GM21786 (cell line): ENCODE measurements around the gene PNMA8A.

Experiments used
- ATAC-seq: cut with Tn5 transposase; IDR thresholded peaks from one replicate; pipeline ENCODE4 v1.9.1; 2021; ENCODE audit not compliant: unreplicated experiment

PNMA8A gene

GRCh38 chr19:46493236-46494145 lies 22.1 kb upstream of the PNMA8A start:
- ATAC-seq, result no peak

- ATAC-seq, result no peak
These were observed 21.5 kb upstream of the PNMA8A start for GRCh38 chr19:46492841-46493235.

DNA sequence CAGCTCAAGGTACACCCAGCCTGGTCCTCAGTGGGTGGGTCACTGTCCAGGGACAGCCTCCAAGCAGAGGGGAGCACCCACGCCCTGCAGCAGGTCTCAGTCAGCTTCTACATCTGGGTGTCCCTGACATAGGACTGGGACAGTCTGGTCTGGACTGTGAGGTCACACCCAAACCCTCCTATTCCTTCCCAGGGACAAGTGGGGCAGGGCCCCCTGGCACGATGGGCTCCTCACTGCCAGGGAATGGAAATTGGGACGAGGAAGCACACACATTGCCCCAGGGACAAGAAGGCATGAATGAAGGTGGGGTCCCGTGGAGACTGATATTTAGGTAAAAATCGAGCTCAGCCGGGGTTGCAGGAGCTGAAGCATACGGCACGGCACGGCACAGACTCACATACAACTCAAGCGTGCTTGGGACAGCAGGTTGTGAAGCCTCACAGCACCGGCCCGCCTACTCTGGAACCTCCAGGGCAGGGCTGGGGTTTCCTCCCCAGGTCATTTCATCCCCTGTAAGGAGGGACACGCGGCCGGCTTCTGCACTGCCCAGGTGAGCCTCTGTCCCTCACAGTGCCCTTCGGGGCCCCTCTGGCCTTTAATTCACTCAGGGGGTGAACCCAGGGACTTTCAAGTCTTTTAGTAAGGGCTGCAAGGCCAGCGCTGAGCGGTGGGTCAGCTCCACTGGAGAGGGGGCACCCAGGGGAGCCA lies 20.8 kb upstream of the PNMA8A start:
- ATAC-seq, result no peak

- no peak for ATAC-seq
These were observed 19.4 kb upstream of the PNMA8A start for GRCh38 chr19:46490774-46491173.

GRCh38 chr19:46489445-46490272 lies 18.3 kb upstream of the PNMA8A start:
- no peak for ATAC-seq

DNA sequence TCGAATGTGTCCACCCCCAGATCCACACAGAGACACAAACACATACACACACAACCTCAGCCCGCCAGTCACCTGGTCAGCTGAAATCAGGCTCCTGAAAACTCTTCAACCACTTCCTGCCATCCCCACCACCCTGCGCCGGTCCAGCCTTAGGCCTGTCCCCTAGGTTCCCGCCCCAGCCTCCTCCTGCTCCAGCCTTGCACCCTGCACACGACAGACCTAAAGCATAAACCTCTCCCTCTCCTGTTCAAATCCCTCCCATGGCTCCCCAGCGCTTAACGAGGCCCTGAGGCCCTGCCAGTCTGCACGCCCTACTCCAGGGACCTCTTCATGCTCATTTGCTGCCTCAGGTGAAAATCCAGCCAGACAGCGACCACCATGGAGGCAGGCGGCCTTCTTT lies 17.2 kb upstream of the PNMA8A start:
- ATAC-seq, result no peak

- ATAC-seq, result no peak
These were observed 16.6 kb upstream of the PNMA8A start for GRCh38 chr19:46487802-46488445.

DNA sequence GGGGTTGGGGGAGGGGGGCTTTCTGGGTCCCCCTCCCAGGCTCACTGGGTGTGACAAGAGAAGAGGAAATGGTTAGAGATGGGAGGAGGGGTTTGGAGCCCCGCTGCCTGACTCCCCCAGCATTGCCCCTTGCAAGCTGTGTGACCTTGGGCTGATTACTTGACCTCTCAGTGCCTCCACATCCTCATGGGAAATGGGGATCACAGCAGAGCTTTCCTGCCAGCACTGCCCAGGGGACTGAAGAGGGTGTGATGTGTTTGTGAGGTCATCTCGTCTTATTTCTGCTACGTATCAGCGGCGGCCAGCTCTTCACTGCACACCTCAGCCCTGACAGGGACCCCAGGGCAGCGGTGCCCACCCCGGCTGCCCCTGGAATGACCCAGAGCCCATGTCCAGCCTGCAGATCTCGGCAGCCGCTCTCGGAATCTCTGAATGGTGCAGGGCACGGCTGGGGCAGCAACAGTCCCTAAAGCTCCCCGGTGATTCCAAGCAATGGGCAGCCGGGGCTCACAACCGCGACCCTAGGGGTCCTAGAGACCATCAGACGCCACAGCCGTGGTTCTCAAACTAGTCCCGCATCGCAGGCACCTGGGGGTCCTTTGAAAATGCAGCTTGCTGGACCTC lies 15.9 kb upstream of the PNMA8A start:
- no peak for ATAC-seq

GRCh38 chr19:46486358-46486757 lies 15.0 kb upstream of the PNMA8A start:
- no peak for ATAC-seq

DNA sequence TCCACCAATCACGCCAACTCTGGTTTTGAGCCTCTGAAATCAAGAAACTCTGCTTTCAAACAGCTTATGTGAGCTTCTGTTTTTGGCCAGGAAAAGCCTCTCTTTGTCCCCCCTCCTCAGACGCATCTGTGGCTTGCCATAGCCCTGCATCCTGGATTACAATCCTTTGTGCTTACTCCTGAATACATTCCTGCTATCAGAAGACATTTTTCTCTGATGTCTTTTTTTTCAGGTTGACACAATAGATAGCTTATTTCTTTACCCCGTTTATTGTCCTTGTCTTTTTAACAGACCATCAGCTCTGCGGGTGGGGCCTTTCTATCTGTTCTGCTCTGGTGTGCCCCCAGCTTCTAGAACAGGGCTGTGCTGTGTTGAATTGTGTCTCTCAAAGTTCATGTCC lies 13.3 kb upstream of the PNMA8A start:
- no peak for ATAC-seq

DNA sequence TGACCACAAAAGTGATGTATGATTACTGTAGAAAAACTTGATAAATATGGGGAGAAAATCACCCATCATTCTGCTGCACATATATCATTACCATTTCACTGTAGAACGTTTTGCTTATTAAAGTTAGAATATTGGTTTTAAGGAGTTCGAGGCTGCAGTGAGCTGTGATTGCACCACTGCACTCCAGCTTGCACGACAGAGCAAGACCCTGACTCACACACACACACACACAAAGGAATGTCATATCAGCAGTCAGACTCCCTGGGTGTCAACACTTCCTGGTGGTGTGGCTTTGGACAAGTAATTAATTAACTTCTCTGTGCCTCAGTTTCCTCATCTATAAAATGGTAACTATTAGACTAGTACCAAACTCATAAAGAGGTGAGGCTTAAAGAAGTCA lies 11.3 kb upstream of the PNMA8A start:
- no peak for ATAC-seq

GRCh38 chr19:46481947-46482346 lies 10.6 kb upstream of the PNMA8A start:
- ATAC-seq, result no peak

- ATAC-seq, result no peak
These were observed 10.0 kb upstream of the PNMA8A start for GRCh38 chr19:46481223-46481848.

DNA sequence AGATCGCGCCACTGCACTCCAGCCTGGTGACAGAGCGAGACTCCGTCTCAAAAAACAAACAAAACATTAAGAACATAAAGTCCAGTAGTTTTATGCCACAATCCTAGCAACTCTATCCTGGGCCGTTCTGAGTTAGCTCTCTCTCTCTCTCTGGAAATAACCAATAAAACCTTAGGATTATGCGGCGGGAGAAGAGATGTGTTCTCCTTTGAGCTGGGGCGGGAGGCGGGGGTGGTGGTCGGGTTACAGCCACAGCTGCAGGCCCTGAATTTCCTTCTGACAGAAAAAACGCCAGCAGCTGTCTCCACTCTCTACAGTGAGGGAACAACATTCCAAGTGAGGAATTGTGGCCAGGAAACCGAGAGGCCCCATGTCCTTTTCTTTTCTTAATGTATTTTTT lies 9.1 kb upstream of the PNMA8A start:
- ATAC-seq, result no peak

GRCh38 chr19:46478356-46478986 lies 7.1 kb upstream of the PNMA8A start:
- ATAC-seq, result no peak

- ATAC-seq, result no peak
These were observed 4.6 kb upstream of the PNMA8A start for GRCh38 chr19:46475986-46476385.

DNA sequence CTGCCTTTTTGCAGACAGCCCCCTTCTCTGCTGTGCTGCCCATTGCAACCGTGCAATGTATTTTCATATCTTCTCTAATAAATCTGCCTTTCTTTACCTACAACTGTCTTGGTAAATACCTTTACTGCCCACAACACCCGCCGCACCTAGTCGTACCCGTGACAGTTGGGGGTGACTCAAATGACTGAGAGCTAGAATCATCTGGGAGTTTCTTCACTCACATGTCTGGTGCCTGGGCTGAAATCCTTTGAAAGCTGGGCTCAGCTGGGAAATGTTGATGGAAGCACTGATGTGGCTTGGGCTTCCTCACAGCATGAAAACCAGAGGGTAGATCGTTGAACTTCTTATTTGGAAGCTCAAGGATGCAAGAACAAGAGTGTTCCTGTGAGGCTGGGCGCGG lies 2.8 kb upstream of the PNMA8A start:
- no peak for ATAC-seq

DNA sequence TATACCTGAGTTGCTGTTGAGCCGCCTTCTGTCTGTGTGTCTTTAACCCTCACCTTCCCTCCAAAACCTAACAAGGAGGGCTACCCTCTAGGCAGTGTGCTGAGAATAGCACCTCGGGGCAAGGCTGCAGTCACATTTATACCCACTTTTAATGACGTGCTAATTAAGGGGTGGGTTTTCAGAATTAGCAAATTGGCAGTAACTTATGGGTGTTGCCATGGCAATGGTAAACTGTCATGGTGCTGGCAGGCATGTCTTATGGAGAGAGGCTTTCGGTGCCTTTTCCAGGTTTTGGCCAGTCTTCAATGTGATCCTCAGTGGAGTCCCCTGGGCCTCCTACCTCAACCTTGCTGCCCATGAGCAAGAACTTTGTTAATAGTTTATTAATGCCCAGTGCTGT lies 1.2 kb upstream of the PNMA8A start:
- ATAC-seq, result no peak

DNA sequence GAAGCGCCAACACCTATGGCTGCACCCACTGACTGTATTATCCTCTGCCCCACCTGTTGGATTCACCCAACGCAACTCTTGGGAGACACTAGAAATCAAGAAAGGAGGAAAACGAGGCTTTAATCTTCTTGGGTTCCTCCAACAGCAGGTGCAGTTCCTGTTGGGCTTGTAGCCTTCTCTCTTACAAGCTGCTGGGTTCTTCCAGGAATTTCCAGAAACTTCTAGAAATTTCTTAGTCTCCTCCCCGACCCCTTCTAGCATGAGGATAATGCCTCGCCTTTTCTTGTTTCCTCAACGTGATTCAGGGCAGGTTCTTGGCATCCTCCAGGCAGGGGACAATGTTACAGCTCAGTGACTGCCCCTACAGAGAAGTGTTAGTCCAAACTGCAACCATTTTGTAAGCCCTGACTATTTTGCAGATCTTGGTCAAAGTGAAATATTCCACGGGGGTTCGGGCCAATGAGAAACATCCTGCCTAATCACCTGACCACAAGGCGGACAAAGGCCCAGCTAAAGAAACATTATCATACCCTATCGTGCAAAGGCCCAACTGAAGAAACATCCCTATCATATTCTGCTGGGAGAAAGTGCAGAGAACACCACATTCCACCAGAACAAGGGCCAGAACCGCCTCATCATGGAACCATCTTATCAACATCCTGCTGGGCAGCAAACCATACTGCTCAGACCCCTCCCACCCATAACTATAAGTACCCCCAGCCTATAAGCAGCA lies 614 bp upstream of the PNMA8A start:
- no peak for ATAC-seq
